Fibroblast of skin of left quadriceps (primary cell): ENCODE measurements around the gene ACOT7.
A peak's percentile ranks its signal among the peaks of the same experiment; 100 is the strongest.

Source experiments
- DNase-seq, 2 experiments: peaks; one replicate each; pipeline ENCODE4 v3.0.0-alpha.2; 2013; ENCODE audit warnings: low read depth in 2 of 2

The ACOT7 gene

GRCh38 chr1:6248932-6249738 is 144.4 kb downstream of the ACOT7 start:
- DNase-seq: no peak

- no peak for DNase-seq
Observed at GRCh38 chr1:6248161-6248776, 145.3 kb downstream of the ACOT7 start.

- DNase-seq: no peak
Observed at GRCh38 chr1:6247651-6248050, 145.9 kb downstream of the ACOT7 start.

GRCh38 chr1:6246497-6247467 is 146.8 kb downstream of the ACOT7 start:
- DNase-seq: peak in 1 of 2 experiments; percentile 23

- no peak for DNase-seq
Observed at GRCh38 chr1:6245869-6246496, 147.6 kb downstream of the ACOT7 start.

GRCh38 chr1:6245086-6245868 is 148.3 kb downstream of the ACOT7 start:
- peak; percentile 45 to 49 for DNase-seq

- no peak for DNase-seq
Observed at GRCh38 chr1:6244401-6245049, 149.0 kb downstream of the ACOT7 start.

- no peak for DNase-seq
Observed at GRCh38 chr1:6243993-6244392, 149.6 kb downstream of the ACOT7 start, which contains the start of gene HES3. TSS of gene HES3 (plus strand) at chr1:6244179. CDS start at chr1:6244366, 187 bp downstream.

GRCh38 chr1:6243053-6243834 is 150.3 kb downstream of the ACOT7 start:
- no peak for DNase-seq

- no peak for DNase-seq
Observed at GRCh38 chr1:6241887-6242740, 151.5 kb downstream of the ACOT7 start.

GRCh38 chr1:6241107-6241886 is 152.3 kb downstream of the ACOT7 start:
- DNase-seq: no peak

GRCh38 chr1:6239950-6240768 is 153.4 kb downstream of the ACOT7 start:
- peak; percentile 49 to 55 for DNase-seq

GRCh38 chr1:6239213-6239752 is 154.3 kb downstream of the ACOT7 start:
- DNase-seq: no peak

GRCh38 chr1:6237093-6237492 is 156.5 kb downstream of the ACOT7 start:
- DNase-seq: no peak

GRCh38 chr1:6235296-6235677 is 158.3 kb downstream of the ACOT7 start:
- no peak for DNase-seq

- DNase-seq: no peak
Observed at GRCh38 chr1:6234502-6235295, 158.9 kb downstream of the ACOT7 start.
